Activated CD8-positive, alpha-beta memory T cell treated with anti-CD3 and anti-CD28 coated beads, Interleukin-2, amount 50 U/mL, for 48 hours (primary cell): ENCODE results near the gene RDM1.

Experiments
- DNase-seq: peaks from one replicate; pipeline ENCODE4 v3.0.0-alpha.2; 2020

RDM1 gene

DNA sequence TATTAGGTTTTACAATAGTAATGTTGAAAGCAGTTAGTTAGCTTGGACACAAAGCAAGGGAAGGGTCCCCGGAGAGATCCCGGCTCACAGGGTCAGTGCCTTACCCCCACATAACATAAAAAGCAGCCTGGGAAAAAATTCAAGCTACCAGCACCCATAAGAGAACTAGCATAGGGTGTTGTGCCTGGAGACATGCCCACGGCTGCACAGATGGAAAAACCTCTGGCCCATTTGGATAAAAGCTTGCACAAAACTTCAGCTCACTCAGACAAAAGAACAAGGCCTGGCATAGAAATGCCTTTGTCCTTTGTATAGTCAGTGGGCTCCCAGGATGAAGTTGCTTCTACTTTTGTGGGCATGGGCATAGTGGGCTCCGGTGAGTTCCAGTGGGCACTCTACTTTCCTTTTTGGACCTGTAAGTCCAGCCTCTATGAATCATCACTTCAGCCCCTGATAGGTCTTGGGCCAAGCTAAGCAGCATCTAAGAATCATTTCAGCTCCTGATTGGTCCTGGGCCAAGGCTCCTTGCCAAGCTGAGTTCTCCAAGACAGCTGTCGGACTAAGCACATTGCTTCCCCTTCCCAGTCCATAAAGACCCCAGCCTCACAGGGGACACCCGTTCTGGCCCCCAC is 1.3 kb upstream of the RDM1 start:
- no peak for DNase-seq

DNA sequence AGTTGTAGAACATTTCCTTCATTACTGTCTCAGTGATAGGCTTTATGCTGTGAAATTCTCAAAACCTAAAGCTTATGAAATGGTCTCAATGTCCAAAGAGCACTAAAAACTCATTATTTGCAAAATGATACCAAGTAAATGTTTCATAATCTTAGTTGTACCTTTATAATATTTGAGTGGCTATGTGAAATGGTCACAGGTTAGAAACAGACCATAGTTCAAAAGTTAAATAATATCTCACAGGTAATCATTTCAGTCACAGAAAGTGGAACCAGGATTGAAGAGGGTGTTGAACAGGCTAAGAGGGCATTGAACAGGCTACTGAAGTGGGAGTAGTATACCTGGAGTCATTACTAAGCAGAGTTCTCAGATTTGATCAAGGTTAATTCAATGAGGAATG is 2.9 kb downstream of the RDM1 start:
- DNase-seq: no peak

DNA sequence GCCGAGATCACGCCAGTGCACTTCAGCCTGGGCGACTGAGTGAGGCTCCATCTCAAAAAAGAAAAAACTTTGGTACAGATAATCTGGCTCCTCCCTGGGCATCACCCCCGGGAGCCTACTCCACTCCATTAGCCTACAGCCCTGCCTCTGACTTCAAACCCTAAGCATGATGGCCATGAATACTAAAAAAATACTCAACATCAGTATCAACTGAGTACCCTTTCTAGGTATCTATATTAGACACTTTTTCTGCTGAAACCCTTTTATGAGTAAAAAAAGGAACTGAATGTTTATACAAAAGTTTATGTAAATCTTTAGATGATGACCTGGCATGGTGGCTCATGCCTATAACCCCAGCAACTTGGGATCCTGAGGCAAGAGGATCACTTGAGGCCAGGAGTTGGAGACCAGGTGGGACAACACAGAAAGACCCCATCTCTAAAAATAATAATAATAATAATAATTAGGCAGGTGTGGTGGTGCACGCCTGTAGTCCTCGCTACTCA is 6.9 kb downstream of the RDM1 start:
- DNase-seq: peak; percentile 4

DNA sequence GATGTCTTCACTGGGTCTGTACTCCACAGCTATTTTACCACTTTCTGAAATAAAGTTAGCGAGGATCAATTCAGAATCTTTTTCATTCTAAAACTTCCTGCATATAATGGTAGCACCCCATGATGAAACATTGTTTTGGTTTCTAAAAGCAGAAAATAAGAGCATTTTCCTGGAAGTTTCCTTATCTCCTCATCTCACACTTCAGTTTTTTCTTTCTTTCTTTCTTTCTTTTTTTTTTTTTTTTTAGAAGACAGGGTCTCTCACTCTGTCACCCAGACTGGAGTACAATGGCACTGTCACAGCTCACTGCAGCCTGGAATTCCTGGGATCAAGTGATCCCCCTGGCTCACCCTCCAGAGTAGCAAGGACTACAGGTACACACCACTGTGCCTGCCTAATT is 10.3 kb downstream of the RDM1 start:
- no peak for DNase-seq

DNA sequence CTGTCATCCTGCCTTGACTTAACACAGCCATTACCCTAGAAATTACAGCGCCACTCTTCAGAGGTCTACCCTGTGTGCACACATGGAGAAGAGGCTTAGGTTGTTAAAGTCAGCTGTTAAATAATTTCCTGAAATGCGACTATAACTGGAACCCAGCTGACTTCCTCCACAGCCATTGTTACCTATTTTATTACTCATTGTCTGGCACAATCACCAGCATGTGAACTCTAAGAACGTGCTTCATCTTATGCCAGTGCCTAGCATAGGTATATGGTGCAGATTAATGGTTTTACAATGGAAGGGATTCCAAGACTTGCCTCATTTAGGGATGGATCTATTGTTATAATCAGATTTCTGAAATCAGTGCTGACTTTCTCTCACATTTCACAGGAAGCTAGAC is 11.9 kb downstream of the RDM1 start:
- DNase-seq: no peak

DNA sequence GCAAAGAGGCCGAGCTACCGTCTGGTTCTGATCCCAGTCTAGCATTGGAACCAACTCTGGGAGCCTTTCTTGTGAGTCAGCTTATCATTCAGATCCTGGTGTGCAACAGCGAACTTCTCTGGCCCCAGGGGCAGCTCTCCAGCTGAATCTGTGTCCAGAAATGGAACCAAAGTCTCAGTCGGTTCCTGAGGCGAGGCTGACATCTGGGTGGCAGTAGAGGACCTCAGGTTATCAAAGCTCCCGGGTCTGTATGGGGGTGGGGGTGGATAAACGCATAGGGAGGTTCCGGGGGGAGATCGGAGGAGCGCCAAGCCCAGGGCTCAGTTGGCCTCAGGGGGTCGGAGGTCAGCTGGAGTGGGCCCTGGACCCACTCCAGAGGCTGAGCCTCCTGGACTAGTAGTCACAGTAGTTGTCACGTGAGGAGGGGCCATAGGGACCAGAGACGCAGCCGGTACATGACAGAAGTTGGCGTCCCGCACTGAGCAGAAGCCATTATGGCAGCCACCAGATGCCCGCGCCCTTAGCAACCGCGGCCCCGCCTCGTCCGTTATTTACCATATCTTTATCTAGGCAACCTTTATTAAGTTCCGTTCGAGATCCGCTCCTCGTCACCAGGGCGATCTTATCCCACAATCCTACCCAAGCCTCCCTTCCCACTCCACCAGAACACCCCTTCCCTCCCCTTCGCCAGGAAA is 12.9 kb downstream of the RDM1 start:
- no peak for DNase-seq

DNA sequence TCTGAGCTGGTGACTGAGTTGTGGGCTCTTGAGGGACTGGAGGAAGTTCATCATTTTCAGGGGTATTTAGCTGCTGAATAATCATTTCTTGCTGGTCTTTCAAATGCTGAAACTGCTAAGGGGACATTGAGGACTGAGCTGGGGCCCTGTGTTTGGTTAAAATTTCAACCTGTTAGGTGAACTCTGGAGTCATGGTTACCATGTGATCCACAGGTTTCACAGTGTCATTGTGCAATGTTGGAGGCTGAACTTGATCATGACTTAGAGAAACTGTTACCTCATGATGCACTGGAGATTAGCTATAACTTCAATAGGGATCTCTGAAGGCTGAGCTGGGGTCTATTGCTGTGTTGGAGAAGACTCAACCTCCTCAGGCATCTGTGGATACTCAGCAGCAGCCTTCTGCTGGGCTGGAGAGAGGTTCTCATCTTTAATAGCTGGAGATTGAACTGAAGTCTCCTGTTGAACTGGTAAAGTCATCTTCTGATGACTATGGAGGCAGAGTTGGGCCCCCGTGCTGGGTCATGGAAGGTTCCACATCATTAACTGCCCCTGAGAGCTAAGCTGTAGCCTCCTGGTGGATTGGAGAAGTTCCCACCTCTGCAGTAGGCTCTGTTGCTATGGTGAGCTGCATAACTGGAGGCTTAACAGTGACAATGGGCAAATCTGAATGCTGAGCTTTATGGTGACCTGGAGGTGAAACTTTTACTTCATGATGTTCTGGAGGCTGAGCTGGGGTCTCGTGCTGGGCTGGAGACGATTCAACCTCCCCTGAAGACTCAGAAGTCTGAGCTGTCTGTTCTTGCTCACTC is 15.2 kb downstream of the RDM1 start:
- DNase-seq: no peak

DNA sequence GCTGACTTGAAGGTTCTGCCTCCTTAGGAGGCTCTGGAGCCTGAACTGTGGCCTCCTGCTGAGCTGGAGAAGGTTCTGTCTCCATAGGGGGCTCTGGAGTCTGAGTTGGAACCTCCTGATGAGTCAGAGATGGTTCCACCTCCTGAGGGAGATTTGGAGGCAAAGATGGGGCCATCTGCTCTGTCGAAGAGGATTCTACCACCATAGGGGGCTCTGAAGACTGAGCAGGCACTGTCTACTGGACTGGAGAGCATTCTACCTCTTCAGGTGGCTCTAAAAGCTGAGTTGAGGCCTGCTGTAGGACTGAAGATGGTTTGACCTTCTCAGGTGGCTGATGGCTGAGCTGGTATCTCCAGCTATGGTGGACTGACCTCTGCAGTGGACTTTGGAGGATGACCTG is 16.2 kb downstream of the RDM1 start:
- DNase-seq: no peak

DNA sequence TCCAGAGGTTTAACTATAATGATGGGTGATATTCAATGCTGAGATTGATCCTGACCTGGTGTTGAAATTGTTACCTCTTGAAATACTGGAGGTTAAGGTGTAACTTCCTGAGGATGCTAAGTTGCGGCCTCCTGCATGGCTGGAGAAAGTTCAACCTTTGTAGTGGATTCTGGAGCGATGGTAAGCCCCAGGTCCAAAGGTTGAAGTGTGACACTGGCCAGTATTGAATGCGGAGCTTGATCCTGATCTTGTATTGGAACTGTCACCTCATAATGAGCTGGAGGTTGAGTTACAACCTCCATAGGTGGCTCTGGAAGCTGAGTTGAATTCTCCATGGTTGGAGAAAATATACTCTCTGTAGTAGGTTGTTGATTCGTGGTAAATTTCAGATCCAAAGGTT is 17.0 kb downstream of the RDM1 start:
- no peak for DNase-seq

DNA sequence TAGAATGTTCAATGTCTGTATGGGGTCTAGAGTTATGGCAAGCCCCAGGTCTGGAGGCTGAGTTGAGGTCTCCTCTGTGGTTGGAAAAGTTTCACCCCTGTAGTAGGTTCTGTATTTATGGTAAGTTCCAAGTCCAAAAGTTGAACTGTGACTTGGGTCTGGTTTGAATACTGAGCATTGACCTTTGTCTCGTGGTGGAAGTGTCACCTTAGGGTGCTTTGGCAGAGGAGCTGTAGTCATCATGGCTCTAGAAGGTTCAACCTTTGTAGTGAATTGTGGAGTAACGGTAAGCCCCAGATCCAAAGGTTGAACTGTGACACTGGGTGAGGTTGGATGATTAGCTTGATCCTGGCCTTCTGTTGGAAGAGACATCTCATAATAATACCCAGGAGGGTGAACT is 17.6 kb downstream of the RDM1 start:
- DNase-seq: peak; percentile 18

DNA sequence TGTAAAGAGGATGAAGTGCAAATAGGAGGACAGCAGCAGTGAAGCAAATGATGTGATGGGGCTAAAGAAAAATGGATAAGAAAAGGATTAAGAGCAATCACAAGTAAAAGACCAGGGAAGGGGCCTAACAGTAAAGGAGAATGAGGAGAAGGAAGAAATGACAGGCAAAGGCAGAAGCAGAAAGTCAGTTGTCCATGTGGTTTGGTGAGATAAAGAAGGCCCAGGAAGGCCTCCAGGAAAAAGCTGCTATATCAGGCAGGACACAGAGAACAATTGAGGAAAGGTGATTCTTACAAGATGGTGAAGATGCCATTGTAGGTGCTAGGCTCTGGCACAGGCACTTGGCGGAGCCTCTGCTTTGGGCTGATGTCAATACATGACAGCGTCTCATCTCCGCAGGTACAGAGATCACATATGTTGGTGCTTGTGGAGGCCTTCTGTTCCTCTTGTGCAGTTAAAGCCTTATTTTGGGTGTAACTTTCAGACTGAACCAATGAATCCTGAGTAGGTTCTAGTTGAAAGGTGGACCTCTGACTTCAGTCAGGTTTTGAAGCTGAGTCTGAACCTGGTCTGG is 18.1 kb downstream of the RDM1 start:
- no peak for DNase-seq

DNA sequence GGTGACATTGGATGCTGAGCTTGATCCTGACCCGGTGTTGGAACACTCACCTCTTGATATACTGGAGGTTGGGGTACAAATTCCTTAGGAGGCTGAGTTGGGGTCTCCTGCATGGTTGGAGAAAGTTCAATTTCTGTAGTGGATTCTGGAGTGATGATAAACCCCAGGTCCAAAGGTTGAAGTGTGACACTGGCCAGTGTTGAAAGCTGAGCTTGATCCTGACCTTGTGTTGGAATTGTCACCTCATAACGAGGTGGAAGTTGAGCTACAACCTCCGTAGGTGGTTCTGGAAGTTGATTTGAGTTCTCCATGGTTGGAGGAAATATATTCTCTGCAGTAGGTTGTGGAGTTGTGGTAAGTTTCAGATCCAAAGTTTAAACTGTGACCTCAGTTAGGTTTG is 21.2 kb downstream of the RDM1 start:
- no peak for DNase-seq

DNA sequence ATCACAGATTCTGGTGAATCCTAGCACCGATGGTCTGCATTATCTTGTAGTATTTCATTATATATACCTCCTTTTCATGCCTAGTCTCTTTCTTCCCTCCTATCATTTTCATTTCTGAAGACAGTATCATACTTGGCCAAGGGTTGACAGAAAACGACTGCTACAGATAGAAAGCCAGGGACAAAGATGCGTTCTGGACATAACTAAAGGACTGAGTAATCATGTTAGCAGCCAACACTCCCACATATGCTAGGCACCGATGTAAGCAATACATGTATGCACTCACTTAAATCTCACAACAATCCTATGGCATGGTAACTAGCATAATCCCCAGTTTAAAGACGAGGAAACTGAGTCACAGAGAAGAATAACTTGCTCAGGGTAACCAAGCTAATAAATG is 22.9 kb downstream of the RDM1 start:
- DNase-seq: peak; percentile 1

DNA sequence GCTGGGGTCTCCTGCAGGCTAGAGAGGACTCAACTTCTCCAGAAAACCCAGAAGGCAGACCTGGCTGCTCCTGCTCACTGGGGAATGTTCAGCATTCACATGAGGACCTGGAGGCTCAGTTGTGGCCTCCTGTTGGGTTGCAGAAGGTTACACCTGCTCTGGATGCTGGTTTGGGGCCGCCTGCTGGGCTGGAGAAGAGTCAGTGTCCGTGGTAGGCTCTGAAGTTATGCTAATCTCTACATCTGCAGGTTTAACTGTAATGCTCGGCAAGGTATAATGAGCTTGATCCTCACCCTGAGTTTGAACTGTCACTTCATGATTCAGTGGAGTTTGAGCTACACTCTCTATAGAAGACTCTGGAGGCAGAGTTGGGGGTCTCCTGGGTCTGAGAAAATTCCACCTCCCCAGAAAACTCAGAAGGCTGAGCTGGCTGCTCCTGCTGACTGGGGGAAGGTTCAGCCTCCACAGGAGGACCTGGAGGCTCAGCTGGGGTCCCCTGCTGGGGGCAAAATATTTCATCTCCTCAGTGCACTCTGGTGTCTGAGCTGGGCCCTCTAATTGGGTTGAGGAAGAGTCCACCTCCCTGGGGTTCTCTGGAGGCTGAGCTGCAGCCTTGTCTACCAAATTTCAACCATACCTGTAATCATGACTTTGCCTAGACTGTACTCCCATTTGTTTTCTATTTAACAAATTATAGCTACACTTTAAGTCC is 23.5 kb downstream of the RDM1 start:
- DNase-seq: peak; percentile 13

DNA sequence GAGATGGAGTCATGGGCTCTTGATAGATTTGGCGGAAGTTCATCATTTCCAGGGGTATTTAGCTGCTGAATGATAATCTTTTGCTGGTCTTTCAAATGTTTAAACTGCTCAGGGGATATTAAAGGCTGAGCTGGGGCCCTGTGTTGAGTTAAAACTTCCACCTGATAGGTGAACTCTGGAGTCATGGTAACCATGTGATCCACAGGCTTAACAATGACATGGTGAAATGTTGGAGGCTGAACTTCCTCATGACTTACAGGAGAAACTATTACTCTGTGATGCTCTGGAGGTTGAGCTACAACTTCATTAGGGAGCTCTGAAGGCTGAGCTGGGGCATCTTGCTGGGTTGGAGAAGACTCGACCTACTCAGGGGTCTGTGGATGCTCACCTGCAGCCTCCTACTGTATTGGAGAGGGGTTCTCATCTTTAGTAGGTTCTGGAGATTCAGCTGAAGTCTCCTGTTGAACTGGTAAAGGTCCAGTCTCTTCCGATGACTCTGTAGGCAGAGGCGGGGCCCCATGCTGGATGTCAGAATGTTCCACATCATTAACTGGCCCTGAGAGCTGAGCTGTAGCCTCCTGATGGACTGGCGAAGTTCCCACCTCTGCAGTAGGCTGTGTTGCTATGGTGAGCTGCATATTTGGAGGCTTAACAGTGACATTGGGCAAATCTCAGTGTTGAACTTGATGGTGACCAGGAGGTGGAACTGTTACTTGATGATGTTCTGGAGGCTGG is 24.2 kb downstream of the RDM1 start:
- DNase-seq: peak; percentile 18

DNA sequence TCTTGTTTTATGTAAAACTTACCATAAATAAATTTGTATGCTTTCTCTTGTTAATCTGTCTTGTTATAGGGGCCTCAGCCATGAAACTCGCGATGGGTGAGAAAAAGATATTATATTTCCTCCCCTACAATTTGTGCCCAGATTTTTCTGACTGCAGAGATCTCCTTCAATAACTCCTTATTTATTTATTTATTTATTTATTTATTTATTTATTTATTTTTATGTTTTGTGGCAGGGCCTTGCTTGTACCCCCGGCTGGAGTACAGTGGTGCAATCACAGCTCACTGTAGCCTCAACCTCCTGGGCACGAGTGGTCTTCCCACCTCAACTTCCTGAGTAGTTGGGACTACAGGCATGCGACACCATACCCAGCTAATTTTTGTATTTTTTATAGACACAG is 27.1 kb downstream of the RDM1 start:
- DNase-seq: peak; percentile 20

DNA sequence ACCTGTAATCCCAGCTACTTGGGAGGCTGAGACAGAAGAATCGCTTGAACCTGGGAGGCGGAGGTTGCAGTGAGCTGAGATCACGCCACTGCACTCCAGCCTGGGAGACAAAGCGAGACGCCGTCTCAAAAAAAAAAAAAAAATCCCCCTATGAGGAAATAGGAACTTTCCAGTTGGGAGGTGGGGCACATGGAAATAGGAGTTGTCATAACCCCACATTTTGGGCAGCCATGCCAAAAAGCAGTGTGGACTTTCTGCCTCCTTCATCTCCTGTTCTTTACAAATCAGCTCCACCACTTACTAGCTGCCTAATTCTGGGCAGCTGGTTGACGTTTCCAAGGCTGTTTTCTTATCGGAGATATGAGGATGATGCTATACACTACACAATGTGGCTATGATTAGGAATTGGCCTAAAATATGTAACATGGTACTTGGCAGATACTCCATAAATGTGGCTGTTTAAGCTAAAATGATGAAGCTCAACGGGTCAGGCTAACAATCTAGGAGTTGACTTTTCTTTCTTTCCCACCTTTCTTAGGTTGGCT is 28.9 kb downstream of the RDM1 start:
- DNase-seq: peak; percentile 4

DNA sequence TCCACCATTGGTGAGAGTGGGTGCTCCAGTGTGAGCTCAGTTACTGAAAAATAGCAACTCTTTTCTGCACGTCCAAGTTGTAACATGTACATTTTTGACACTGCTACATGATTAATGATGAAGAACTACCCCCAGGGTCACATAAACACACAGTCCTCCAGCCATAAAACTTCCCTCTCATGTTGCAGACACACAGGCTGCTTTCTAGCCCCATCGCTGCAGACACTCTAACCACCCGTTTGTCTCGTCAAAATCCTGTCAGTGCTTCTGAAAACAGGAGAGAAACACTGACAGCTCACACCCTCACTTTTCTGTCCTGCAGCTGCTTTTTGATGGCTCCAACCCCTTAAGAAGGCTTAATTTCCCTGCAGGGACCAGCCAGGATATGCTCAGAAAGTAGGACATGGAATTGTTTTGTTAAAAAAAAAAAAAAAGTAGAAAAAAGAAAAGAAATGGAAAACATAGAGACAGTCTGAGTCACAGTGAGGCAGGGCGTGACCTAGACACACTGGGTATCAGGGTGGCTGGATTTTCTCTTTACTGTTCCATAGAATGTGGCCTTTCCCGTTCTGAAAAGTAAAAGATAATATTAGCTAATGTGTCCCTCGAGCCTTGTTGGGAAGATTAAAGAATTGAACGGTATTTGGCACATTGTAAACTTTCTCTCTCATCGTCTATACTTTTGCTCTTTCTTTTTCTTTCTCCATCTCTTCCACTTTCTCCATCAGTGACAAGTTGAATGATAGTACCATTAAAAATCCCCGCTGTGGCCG is 29.7 kb downstream of the RDM1 start:
- no peak for DNase-seq

DNA sequence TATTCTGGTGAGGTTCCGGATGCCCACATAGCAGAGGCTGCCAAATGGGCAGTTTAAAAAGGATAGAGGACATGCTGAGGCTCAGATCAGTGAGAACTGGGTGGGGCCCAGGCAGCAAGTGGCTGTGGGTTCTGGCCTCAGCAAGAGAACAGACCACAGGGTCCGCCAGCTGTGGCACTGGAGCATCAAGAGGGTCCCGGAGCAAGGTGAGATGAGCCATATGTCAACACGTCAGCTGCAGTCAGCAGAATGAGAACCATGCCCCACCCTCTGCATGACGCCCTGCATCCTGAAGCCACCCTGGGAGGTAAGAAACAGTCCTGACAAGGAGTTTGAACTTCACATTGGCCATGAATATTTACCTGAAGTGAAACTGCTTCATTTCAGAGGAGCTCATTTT is 30.3 kb downstream of the RDM1 start:
- no peak for DNase-seq

DNA sequence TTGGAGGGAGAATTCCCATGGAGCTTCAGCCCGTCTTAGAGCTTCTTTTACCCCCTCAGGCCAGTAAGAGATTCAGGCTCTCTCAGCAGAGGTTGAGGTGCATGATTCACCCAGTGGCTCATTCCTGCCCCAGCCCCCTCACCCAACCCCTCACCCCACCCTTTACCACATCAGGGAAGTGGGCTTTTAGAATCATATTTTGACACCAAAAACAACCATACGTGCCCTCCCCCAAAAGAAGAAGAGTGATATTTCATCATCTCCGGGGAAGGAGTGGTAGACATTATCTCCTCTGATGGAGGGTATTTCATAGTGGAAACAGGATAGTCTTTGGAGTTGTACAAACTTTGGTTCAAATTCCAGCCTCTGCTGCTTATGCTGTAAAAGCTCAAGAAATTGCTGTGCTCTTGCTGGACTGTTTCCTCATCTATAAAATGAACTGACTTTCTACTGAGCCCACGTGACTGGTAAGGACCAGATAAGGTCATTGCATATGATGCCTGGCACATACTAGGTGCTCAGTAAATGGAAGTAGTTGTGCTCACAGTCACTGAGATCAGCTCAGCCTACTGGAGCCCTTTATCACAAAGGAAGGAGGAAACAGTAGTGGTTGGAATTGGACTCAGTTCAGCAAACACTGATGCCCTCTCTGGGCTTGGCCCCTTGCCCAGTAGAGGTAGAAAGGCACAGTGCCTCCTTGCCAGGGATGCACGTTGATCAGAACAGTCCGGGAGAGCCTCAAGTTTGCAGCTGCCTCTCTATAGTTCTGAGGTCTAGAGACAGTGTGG is 32.1 kb downstream of the RDM1 start:
- DNase-seq: no peak
